ENCODE results near the gene DCDC2C.

DCDC2C gene

DNA sequence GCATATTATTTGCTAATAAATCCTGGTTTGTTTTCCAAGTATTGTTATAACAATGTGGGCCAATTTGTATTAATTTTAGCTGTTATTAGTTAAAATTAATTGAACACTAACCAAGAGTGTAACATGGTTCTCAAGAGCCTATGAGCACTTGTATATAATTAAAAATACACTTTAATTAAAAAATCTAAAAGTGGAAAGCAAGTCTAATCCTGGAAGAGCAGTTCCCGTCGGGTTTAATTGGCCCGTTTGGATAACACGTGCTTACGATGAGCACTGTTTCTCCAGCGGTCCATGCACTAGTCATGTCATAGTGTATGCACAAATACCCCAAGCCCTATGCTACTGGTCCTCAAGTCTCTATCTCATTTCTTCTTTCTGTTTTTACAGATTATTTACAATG lies 49.0 kb downstream of the DCDC2C start:
- Histone ChIP-seq H3K9ac (ENCODE audit: low read depth, low read length) (no peak overlapping the region), H3K4me3 (ENCODE audit: low read length) (no peak overlapping the region), H3K9me3 (replicated peaks; ENCODE audit: low read length) (no peaks in the 10 kb centered on the region), H3K4me1 (ENCODE audit: control insufficient read depth, insufficient read depth, low read length) (no peaks in the 10 kb centered on the region), H3K4me2 (ENCODE audit: low read length) (no peak overlapping the region), H3K36me3 (ENCODE audit: insufficient read depth, low read length) (no peaks in the 10 kb centered on the region), H3K27me3 (ENCODE audit: control insufficient read depth, insufficient read depth, low read length) (no peaks in the 10 kb centered on the region)

DNA sequence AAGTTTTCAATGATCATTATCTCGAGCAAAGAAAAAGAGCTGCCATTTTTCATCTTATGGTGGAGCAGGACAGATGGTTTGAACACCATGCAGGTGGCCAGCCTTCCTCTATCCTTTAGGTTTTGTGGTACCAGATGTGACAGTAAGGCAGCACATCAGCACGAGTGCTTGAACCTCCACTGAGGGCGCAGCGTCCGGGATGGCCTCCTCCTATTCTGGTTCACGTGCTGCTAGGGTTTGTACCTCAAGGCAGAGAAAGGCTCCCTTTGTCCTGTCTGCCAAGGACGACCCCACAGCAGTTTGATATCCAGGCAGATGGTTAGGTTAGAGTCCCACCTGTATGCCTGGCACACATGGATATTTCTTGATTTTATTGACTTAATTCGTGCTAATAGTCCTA lies 50.2 kb downstream of the DCDC2C start:
- Histone ChIP-seq H3K4me3 (ENCODE audit: low read length) (no peak overlapping the region), H3K4me2 (ENCODE audit: low read length) (no peak overlapping the region), H3K9me3 (replicated peaks; ENCODE audit: low read length) (no peaks in the 10 kb centered on the region), H3K36me3 (ENCODE audit: insufficient read depth, low read length) (no peaks in the 10 kb centered on the region), H3K4me1 (ENCODE audit: control insufficient read depth, insufficient read depth, low read length) (no peaks in the 10 kb centered on the region), H3K27me3 (ENCODE audit: control insufficient read depth, insufficient read depth, low read length) (no peaks in the 10 kb centered on the region), H3K9ac (ENCODE audit: low read depth, low read length) (no peak overlapping the region)

DNA sequence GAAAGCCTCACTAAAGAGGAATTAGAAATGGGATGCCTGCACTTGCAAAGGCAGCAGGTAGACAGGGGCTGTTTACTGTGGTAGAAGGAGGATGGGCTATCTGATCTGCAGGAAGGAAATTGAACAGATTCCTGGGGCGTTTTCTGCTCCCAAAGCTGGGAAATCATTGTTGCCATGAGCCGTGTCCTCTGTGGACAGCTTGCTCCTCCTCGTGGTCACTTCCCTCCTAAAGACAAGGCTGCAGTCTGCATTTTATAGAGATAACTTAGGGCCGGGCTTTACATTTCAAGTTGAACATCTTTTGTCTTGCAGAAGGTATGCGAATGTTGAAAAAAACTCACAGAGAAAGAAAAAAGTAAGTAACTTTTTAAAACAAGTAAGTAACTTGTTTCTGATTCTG lies 50.9 kb downstream of the DCDC2C start:
- no peak overlapping the region for H3K4me2 ChIP-seq (ENCODE audit: low read length)
- no peaks in the 10 kb centered on the region for H3K9me3 ChIP-seq (replicated peaks; ENCODE audit: low read length)
- H3K4me1 ChIP-seq (ENCODE audit: control insufficient read depth, insufficient read depth, low read length): no peaks in the 10 kb centered on the region

DNA sequence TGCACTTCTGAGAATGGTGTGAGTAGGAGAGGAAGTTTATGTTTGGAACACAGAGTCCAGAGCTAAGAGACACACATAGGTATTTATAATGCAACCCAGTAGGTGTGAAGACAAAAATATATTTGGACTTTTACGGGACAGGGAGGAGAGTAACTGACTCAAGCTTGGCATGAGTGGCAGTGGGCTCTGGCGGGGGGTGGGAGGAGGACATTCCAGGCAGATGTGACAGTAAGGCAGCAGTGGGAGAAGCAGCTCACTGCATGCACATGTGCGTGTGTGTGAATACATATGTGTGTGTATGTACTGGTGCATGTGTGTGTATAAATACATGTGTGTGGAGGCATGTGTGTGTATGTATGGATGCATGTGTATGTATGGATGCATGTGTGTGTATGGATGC lies 51.4 kb downstream of the DCDC2C start:
- H3K9ac ChIP-seq (ENCODE audit: low read depth, low read length): no peak overlapping the region
- no peak overlapping the region for H3K4me3 ChIP-seq (ENCODE audit: low read length)
- H3K36me3 ChIP-seq (ENCODE audit: insufficient read depth, low read length): no peaks in the 10 kb centered on the region
- H3K9me3 ChIP-seq (replicated peaks; ENCODE audit: low read length): no peaks in the 10 kb centered on the region
- no peaks in the 10 kb centered on the region for H3K4me1 ChIP-seq (ENCODE audit: control insufficient read depth, insufficient read depth, low read length)
- no peaks in the 10 kb centered on the region for H3K27me3 ChIP-seq (ENCODE audit: control insufficient read depth, insufficient read depth, low read length)
- H3K4me2 ChIP-seq (ENCODE audit: low read length): no peak overlapping the region

More for the DNA sequence above, 50.9 kb downstream of the DCDC2C start:
- no peaks in the 10 kb centered on the region for H3K27me3 ChIP-seq (ENCODE audit: control insufficient read depth, insufficient read depth, low read length)
- H3K4me3 ChIP-seq (ENCODE audit: low read length): no peak overlapping the region
- no peak overlapping the region for H3K9ac ChIP-seq (ENCODE audit: low read depth, low read length)
- no peaks in the 10 kb centered on the region for H3K36me3 ChIP-seq (ENCODE audit: insufficient read depth, low read length)

DNA sequence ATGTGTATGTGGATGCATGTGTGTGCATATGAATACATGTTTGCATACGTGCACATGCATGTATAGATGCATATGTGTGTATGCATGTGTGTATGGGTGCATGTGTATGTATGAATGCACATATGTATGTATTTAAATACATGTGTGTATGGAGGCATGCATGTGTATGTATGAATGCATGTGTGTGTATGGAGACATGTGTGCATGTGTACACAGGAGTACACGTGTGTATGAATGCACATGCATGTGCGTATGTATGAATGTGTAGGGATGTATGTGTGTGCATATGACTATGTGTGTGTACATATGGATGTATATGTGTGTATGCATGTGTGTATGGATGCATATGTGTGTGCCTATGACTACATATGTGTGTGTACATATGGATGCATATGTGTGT lies 51.9 kb downstream of the DCDC2C start:
- no peaks in the 10 kb centered on the region for H3K9me3 ChIP-seq (replicated peaks; ENCODE audit: low read length)
- no peak overlapping the region for H3K4me3 ChIP-seq (ENCODE audit: low read length)
- H3K36me3 ChIP-seq (ENCODE audit: insufficient read depth, low read length): no peaks in the 10 kb centered on the region
- no peak overlapping the region for H3K9ac ChIP-seq (ENCODE audit: low read depth, low read length)
- no peak overlapping the region for H3K4me2 ChIP-seq (ENCODE audit: low read length)
- no peaks in the 10 kb centered on the region for H3K4me1 ChIP-seq (ENCODE audit: control insufficient read depth, insufficient read depth, low read length)
- H3K27me3 ChIP-seq (ENCODE audit: control insufficient read depth, insufficient read depth, low read length): no peaks in the 10 kb centered on the region

DNA sequence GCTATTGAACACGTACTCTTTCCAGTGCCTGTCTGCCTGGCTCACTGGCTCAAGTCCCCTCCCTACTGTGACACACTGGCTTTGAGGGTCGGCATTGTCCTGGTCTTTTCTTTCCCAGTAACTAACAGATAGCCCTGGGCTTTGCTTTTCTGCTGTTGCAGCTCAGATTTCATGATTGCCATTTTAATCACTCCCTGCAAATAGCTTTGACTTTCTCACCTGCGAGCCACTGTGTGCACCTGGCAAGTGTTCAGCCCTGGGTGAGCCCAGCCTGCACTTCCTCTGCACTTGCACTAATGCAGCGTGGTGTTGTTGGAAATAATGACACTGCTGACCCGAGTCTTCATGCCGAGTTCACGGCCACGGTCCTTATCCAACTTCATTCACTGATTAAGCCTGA lies 52.9 kb downstream of the DCDC2C start:
- Histone ChIP-seq H3K4me1 (ENCODE audit: control insufficient read depth, insufficient read depth, low read length) (no peaks in the 10 kb centered on the region), H3K4me2 (ENCODE audit: low read length) (no peak overlapping the region), H3K27me3 (ENCODE audit: control insufficient read depth, insufficient read depth, low read length) (no peaks in the 10 kb centered on the region), H3K4me3 (ENCODE audit: low read length) (no peak overlapping the region), H3K9ac (ENCODE audit: low read depth, low read length) (no peak overlapping the region), H3K36me3 (ENCODE audit: insufficient read depth, low read length) (no peaks in the 10 kb centered on the region), H3K9me3 (replicated peaks; ENCODE audit: low read length) (no peaks in the 10 kb centered on the region)

DNA sequence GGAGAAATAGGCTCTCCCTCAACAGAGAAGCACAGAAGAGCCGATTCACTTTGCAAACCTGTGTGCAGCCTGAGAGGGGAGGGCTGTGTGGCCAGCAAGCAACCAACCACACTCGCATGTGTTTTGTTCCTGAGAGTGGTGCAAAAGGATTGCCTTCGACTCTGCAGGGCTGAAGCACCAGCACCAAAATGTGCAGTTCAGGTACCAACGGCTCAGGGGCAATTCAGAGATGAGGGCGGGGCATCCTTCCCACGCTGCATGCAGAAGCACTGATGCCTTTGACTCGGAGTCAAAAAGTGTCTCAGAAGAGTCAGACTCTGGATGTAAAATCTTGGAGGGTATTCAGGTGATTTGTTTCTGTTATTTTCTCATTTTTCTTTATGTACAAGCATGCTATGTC lies 55.5 kb downstream of the DCDC2C start:
- no peak overlapping the region for H3K4me3 ChIP-seq (ENCODE audit: low read length)
- no peaks in the 10 kb centered on the region for H3K36me3 ChIP-seq (ENCODE audit: insufficient read depth, low read length)
- H3K27me3 ChIP-seq (ENCODE audit: control insufficient read depth, insufficient read depth, low read length): no peaks in the 10 kb centered on the region
- no peak overlapping the region for H3K4me2 ChIP-seq (ENCODE audit: low read length)
- no peaks in the 10 kb centered on the region for H3K9me3 ChIP-seq (replicated peaks; ENCODE audit: low read length)
- no peak overlapping the region for H3K9ac ChIP-seq (ENCODE audit: low read depth, low read length)
- H3K4me1 ChIP-seq (ENCODE audit: control insufficient read depth, insufficient read depth, low read length): no peaks in the 10 kb centered on the region

DNA sequence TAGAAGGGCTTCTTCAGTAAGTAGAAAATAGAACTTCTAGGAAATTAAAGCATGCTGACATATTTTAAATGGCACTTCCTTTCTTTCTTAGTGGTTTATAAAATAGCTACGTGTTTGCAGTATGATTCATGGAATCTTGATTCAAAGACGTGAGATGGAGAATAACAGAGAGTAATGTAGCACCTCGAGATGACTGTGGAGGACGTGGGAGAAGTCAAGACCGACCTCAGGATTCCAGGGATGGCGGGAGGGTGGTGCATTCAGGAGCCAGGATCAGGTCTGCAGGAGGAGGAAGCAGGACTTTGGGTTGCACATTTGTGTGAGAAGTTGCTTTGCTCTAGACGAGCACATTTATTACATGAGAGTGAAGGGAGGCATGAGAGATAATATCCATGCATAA lies 56.0 kb downstream of the DCDC2C start:
- Histone ChIP-seq H3K4me2 (ENCODE audit: low read length) (no peak overlapping the region), H3K36me3 (ENCODE audit: insufficient read depth, low read length) (no peaks in the 10 kb centered on the region), H3K4me3 (ENCODE audit: low read length) (no peak overlapping the region), H3K9me3 (replicated peaks; ENCODE audit: low read length) (no peaks in the 10 kb centered on the region), H3K4me1 (ENCODE audit: control insufficient read depth, insufficient read depth, low read length) (no peaks in the 10 kb centered on the region), H3K9ac (ENCODE audit: low read depth, low read length) (no peak overlapping the region), H3K27me3 (ENCODE audit: control insufficient read depth, insufficient read depth, low read length) (no peaks in the 10 kb centered on the region)

DNA sequence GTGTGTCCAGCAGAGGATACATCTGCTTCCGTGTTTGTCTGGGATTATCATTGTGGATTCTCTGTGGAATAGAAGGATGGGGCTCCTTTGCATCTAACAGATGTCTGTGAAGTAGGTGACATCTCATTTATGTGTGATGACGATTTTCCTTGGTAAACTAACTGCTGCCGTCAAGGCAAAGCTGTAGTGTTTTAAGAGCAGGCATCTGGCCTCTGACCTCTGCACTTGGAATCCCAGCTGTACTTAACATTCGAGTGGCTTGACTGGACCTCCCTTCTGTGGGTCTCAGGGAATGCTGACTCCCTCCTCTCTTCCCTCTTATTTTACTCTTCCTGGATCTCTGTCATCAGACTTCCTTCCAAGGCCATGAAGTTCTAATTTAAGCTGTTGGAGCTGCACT lies 56.4 kb downstream of the DCDC2C start:
- H3K9ac ChIP-seq (ENCODE audit: low read depth, low read length): no peak overlapping the region
- no peak overlapping the region for H3K4me2 ChIP-seq (ENCODE audit: low read length)
- no peaks in the 10 kb centered on the region for H3K4me1 ChIP-seq (ENCODE audit: control insufficient read depth, insufficient read depth, low read length)
- H3K9me3 ChIP-seq (replicated peaks; ENCODE audit: low read length): no peaks in the 10 kb centered on the region
- H3K27me3 ChIP-seq (ENCODE audit: control insufficient read depth, insufficient read depth, low read length): no peaks in the 10 kb centered on the region
- no peak overlapping the region for H3K4me3 ChIP-seq (ENCODE audit: low read length)
- H3K36me3 ChIP-seq (ENCODE audit: insufficient read depth, low read length): no peaks in the 10 kb centered on the region

DNA sequence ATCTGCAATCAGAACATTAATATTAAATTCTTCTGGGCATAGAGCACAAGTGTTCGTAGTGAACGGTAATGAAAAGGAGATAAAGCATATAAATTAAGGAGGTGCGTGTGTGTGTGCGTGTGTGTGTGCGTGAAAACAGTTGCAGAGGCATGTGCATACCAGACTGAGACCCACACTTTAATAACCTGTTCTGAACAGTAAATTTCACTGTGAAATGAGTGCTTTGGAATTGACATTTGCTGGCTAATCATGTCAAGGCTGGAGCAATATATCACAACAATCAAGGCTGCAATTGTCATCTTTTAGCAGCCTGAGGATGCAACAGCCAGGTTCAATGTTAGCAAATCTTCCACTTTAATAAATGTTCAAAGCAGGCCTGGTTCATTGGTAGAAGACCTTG lies 57.9 kb downstream of the DCDC2C start:
- Histone ChIP-seq H3K4me2 (ENCODE audit: low read length) (no peak overlapping the region), H3K4me1 (ENCODE audit: control insufficient read depth, insufficient read depth, low read length) (no peaks in the 10 kb centered on the region), H3K4me3 (ENCODE audit: low read length) (no peak overlapping the region), H3K27me3 (ENCODE audit: control insufficient read depth, insufficient read depth, low read length) (no peaks in the 10 kb centered on the region), H3K9ac (ENCODE audit: low read depth, low read length) (no peak overlapping the region), H3K9me3 (replicated peaks; ENCODE audit: low read length) (no peaks in the 10 kb centered on the region), H3K36me3 (ENCODE audit: insufficient read depth, low read length) (no peaks in the 10 kb centered on the region)

DNA sequence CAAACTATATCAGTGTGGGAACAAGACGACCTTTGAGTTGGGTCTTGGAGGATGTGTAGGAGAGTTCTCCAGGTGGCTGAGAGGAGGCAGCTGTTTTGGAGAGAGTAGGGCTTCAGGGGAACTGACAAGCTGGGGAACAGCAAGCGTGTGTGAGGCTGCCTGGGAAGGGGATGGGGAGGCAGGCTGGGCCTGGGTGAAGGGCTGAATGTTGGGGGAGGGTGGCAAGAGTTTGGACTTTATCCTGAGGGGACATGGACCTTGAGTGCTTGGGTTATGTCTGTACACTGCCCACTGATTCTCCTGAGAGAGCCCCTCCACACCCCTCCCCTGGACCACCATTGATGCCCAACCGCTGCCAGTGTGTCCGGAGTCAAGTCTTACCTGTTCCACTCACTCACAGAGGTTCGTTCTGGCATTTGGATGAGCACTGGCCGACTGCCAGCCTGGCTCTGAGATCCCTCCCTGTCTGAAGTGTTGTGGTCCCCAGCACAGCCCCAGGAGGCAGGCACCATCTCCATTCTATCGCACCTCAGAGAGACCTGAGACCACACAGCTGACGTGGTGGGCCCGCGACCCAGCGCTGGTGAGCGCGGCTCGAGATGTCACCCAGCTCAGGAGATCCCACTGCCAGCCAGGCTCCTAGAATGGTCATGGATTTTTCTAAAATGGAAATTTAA lies 59.5 kb downstream of the DCDC2C start:
- H3K4me1 ChIP-seq (ENCODE audit: control insufficient read depth, insufficient read depth, low read length): no peaks in the 10 kb centered on the region
- no peaks in the 10 kb centered on the region for H3K27me3 ChIP-seq (ENCODE audit: control insufficient read depth, insufficient read depth, low read length)
- H3K4me3 ChIP-seq (ENCODE audit: low read length): no peak overlapping the region
- no peaks in the 10 kb centered on the region for H3K9me3 ChIP-seq (replicated peaks; ENCODE audit: low read length)
- H3K9ac ChIP-seq (ENCODE audit: low read depth, low read length): no peak overlapping the region
- no peak overlapping the region for H3K4me2 ChIP-seq (ENCODE audit: low read length)
- no peaks in the 10 kb centered on the region for H3K36me3 ChIP-seq (ENCODE audit: insufficient read depth, low read length)

DNA sequence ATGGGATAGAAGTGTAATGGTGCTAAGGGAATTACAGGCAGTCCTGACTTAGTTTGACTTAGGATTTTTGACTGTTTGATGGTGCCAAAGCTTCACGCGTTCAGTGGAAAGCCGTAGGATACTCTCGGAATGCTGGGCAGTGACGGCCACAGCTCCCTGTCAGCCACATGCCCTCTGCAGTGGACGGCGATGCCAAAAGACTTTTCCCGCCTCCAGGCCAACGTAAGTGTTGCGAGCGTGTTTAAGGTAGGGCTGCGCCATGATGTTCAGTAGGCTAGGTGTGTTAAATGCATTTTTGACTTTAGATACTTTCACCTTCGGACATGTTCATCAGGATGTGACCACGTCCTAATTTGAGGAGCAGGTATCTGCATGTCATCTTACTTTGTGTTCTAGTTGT lies 63.4 kb downstream of the DCDC2C start:
- Histone ChIP-seq H3K4me2 (ENCODE audit: low read length) (no peak overlapping the region), H3K9me3 (replicated peaks; ENCODE audit: low read length) (no peaks in the 10 kb centered on the region), H3K36me3 (ENCODE audit: insufficient read depth, low read length) (no peaks in the 10 kb centered on the region), H3K9ac (ENCODE audit: low read depth, low read length) (no peak overlapping the region), H3K4me3 (ENCODE audit: low read length) (no peak overlapping the region), H3K27me3 (ENCODE audit: control insufficient read depth, insufficient read depth, low read length) (no peaks in the 10 kb centered on the region), H3K4me1 (ENCODE audit: control insufficient read depth, insufficient read depth, low read length) (no peaks in the 10 kb centered on the region)

Measured in skeletal muscle satellite cell (primary cell).